Measurements from ENCODE around the gene SLK. TPM values are rescaled to one million over a fixed set of nuclear protein-coding genes. Genes with fewer than 3 reads are reported as not detected.
A peak's percentile ranks its signal among the peaks of the same experiment; 100 is the strongest.

Gene SLK
- total and polyA plus RNA-seq, 2 of the 13 experiments (the other 11 are each of a cell fraction or from before 2014, with no cell fraction given): 3.4 to 22.8 TPM

- 0 out of 2 replicates have a peak, but pooled peaks have one; percentile 89 for TF ChIP-seq FOXO4 (CRISPR knock-in tag; conservative IDR thresholded peaks at IDR 0.05)
- TF ChIP-seq PATZ1 (CRISPR knock-in tag; IDR thresholded peaks at IDR 0.05): peak; percentile 59
- no peak for TF ChIP-seq MYNN (CRISPR knock-in tag; IDR thresholded peaks at IDR 0.05; ENCODE audit: low read depth)
- no peak for TF ChIP-seq ZNF552 (CRISPR knock-in tag; IDR thresholded peaks at IDR 0.05; ENCODE audit: borderline replicate concordance)
- TF ChIP-seq RFX1 (IDR thresholded peaks at IDR 0.05): no peak
- no peak for TF ChIP-seq ZNF790 (CRISPR knock-in tag; IDR thresholded peaks at IDR 0.05; ENCODE audit: borderline replicate concordance)
- TF ChIP-seq, protein P1, sequence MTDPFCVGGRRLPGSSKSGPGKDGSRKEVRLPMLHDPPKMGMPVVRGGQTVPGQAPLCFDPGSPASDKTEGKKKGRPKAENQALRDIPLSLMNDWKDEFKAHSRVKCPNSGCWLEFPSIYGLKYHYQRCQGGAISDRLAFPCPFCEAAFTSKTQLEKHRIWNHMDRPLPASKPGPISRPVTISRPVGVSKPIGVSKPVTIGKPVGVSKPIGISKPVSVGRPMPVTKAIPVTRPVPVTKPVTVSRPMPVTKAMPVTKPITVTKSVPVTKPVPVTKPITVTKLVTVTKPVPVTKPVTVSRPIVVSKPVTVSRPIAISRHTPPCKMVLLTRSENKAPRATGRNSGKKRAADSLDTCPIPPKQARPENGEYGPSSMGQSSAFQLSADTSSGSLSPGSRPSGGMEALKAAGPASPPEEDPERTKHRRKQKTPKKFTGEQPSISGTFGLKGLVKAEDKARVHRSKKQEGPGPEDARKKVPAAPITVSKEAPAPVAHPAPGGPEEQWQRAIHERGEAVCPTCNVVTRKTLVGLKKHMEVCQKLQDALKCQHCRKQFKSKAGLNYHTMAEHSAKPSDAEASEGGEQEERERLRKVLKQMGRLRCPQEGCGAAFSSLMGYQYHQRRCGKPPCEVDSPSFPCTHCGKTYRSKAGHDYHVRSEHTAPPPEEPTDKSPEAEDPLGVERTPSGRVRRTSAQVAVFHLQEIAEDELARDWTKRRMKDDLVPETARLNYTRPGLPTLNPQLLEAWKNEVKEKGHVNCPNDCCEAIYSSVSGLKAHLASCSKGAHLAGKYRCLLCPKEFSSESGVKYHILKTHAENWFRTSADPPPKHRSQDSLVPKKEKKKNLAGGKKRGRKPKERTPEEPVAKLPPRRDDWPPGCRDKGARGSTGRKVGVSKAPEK (CRISPR knock-in tag; IDR thresholded peaks at IDR 0.05; ENCODE audit: borderline replicate concordance): no peak
- no peak for TF ChIP-seq ZNF605 (CRISPR knock-in tag; IDR thresholded peaks at IDR 0.05)
- TF ChIP-seq SRY (CRISPR knock-in tag; IDR thresholded peaks at IDR 0.05): no peak
- no peak for TF ChIP-seq TRIM24 (CRISPR knock-in tag; IDR thresholded peaks at IDR 0.05)
- 0 out of 2 replicates have a peak, but pooled peaks have one; percentile 4 for TF ChIP-seq ZNF564 (CRISPR knock-in tag; IDR thresholded peaks at IDR 0.05)
- no peak for TF ChIP-seq ZFP36 (IDR thresholded peaks at IDR 0.05; ENCODE audit: borderline replicate concordance, low read depth, low read length, partially characterized antibody)
- TF ChIP-seq CHD4 (IDR thresholded peaks at IDR 0.05; ENCODE audit: borderline replicate concordance, low read length): peak; percentile 91; the same call in 1 of the 2 replicates
- TF ChIP-seq ZNF460 (CRISPR knock-in tag; IDR thresholded peaks at IDR 0.05; ENCODE audit: borderline replicate concordance): no peak
- TF ChIP-seq HMG20A (CRISPR knock-in tag; IDR thresholded peaks at IDR 0.05; ENCODE audit: borderline replicate concordance): peak; percentile 14; the same call in 1 of the 2 replicates
- TF ChIP-seq SP4 (CRISPR knock-in tag; IDR thresholded peaks at IDR 0.05): peak; percentile 81
- TF ChIP-seq ZNF703 (CRISPR knock-in tag; IDR thresholded peaks at IDR 0.05; ENCODE audit: borderline replicate concordance): no peak
- TF ChIP-seq ZNF34 (CRISPR knock-in tag; IDR thresholded peaks at IDR 0.05; ENCODE audit: borderline replicate concordance): no peak
- TF ChIP-seq, protein P2, sequence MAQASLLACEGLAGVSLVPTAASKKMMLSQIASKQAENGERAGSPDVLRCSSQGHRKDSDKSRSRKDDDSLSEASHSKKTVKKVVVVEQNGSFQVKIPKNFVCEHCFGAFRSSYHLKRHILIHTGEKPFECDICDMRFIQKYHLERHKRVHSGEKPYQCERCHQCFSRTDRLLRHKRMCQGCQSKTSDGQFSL (CRISPR knock-in tag; IDR thresholded peaks at IDR 0.05): 0 out of 2 replicates have a peak, but pooled peaks have one; percentile 26
- TF ChIP-seq ZNF10 (CRISPR knock-in tag; IDR thresholded peaks at IDR 0.05; ENCODE audit: borderline replicate concordance, low read depth): no peak
- peak; percentile 67 for TF ChIP-seq MAX (IDR thresholded peaks at IDR 0.05)
- no peak for TF ChIP-seq ZBTB3 (CRISPR knock-in tag; IDR thresholded peaks at IDR 0.05; ENCODE audit: borderline replicate concordance, low read depth)
- peak; percentile 39; the same call in 1 of the 2 replicates for TF ChIP-seq SNAPC2 (CRISPR knock-in tag; IDR thresholded peaks at IDR 0.05)
Observed at GRCh38 chr10:103918053-103918846, 48.7 kb upstream of the SLK start, which contains the start of gene STN1 (continued).

All from HepG2 (cell line).